Smooth muscle cell (in vitro differentiated cells): ENCODE results near the gene EIF2AK2. TPM values are rescaled to one million over a fixed set of nuclear protein-coding genes. Genes with fewer than 3 reads are reported as not detected.

Experiments used
- DNase-seq: peaks from one replicate; lab custom pipeline; 2025; ENCODE audit not compliant: unreplicated experiment; lab: John Stamatoyannopoulos, UW
- H2AFZ ChIP-seq: fragments of 200-600 bp; sonication (generic); 2 replicates; pipeline ENCODE4 v1.6.0; 2016; ENCODE audit warnings: antibody characterized with exemption, low read depth, mild to moderate bottlenecking
- H3F3A ChIP-seq: fragments of 200-600 bp; sonication (generic); 2 replicates; pipeline ENCODE4 v1.6.0; 2017; ENCODE audit warnings: antibody characterized with exemption, low read depth
- H3K27ac ChIP-seq: fragments of 200-600 bp; sonication (generic); 2 replicates; pipeline ENCODE4 v1.5.1; 2016; ENCODE audit warnings: low read depth, mild to moderate bottlenecking
- H3K27me3 ChIP-seq: fragments of 200-600 bp; sonication (generic); 2 replicates; pipeline ENCODE4 v1.6.1; 2016; ENCODE audit warnings: low read depth, mild to moderate bottlenecking
- H3K36me3 ChIP-seq: fragments of 200-600 bp; sonication (generic); 2 replicates; pipeline ENCODE4 v1.5.1; 2016; ENCODE audit warnings: low read depth
- H3K4me1 ChIP-seq: fragments of 200-600 bp; sonication (generic); 2 replicates; pipeline ENCODE4 v1.5.1; 2016; ENCODE audit warnings: low read depth
- H3K4me2 ChIP-seq: fragments of 200-600 bp; sonication (generic); 2 replicates; pipeline ENCODE4 v1.6.0; 2016; ENCODE audit warnings: mild to moderate bottlenecking
- H3K4me3 ChIP-seq: fragments of 200-600 bp; sonication (generic); 2 replicates; pipeline ENCODE4 v1.5.1; 2016; ENCODE audit warnings: mild to moderate bottlenecking
- H3K79me2 ChIP-seq: fragments of 200-600 bp; sonication (generic); 2 replicates; pipeline ENCODE4 v1.6.0; 2016; ENCODE audit warnings: low read depth, mild to moderate bottlenecking
- H3K9ac ChIP-seq: fragments of 200-600 bp; sonication (generic); 2 replicates; pipeline ENCODE4 v1.6.0; 2016; ENCODE audit warnings: low read depth
- H3K9me3 ChIP-seq: fragments of 200-600 bp; sonication (generic); replicated peaks from 2 replicates; pipeline ENCODE4 v1.5.1; 2016; ENCODE audit warnings: low read depth
- H4K20me1 ChIP-seq: fragments of 200-600 bp; sonication (generic); 2 replicates; pipeline ENCODE4 v1.6.0; 2016; ENCODE audit warnings: low read depth
- WGBS: methylation state at CpG from one replicate; pipeline ENCODE4 v1.1.7; 2016; ENCODE audit warnings: low lambda C conversion rate; 5-methylcytosine and 5-hydroxymethylcytosine counted together
- polyA plus RNA-seq: library from polyadenylated mRNA; unstranded; fragments of >200 nt; fragmentation: Nextera tagmentation; extraction: Ambion mirVana; gene quantifications from 2 replicates; pipeline ENCODE4 v1.2.1, GENCODE V29; 2016
- total RNA-seq: library from RNA; depleted of rRNA; stranded (reverse); fragments of >200 nt; gene quantifications from 2 replicates; pipeline ENCODE4 v1.2.3, GENCODE V29; 2014
- TF ChIP-seq, protein P1 (sequence below): fragments of 200-600 bp; sonication (generic); IDR thresholded peaks from 2 replicates; pipeline ENCODE4 v1.5.1; 2017; ENCODE audit warnings: borderline replicate concordance, mild to moderate bottlenecking, antibody characterized with exemption; ENCODE audit not compliant: insufficient read depth, poor library complexity, severe bottlenecking

EIF2AK2 gene
- total and polyA plus RNA-seq, 2 experiments from 2014 or later: 21.0 to 32.9 TPM

DNA sequence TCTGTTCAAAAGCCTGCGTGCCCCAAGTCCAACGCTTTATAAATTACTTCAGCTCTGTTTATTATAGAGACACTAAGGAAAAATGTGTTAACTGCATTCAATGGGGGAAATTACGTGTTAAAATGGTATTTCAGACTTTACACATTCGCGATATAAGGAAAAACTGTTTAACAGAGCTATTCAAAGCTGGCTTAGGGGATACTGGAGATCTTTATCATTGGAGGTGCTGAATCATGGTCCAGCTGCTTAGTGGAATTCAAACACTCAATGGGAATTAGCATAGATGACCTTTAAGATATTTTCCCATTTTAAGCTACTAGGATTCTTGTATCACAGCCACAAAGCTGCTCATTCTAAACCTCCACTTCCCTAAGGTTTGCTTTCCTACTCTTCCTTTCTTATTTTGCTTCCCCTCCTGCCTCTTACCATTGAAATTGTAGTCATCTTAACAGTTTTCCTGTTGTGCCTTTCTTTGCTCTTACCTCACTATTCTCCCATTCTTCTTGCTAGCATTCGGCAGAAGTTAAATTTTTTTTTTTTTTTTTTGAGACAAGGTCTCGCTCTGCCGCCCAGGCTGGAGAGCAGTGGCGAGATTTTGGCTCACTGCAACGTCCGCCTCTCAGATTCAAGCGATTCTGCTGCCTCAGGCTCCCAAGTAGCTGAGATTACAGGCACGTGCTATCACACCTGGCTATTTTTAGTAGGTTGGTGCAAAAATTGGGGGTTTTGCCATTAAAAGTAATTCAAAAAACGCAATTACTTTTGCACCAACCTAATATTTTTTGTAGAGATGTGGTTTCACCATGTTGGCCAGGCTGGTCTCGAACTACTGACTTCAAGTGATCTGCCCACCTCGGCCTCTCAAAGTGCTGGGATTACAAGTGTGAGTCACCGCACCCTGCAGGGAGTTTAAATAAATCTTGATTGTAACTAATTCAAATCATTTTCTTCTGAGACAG is 25.2 kb upstream of the EIF2AK2 start:
- Histone ChIP-seq H3F3A (no peaks in the 10 kb centered on the region), H3K4me3 (no peak overlapping the region), H3K9ac (no peak overlapping the region), H3K4me1 (peaks cover 5% of the 10 kb centered on the region), H3K27me3 (no peaks in the 10 kb centered on the region), H3K79me2 (no peaks in the 10 kb centered on the region), H2AFZ (peak overlapping the region; percentile 9), H3K4me2 (peak overlapping the region; percentile 62), H3K36me3 (no peaks in the 10 kb centered on the region), H4K20me1 (no peaks in the 10 kb centered on the region), H3K27ac (peak overlapping the region; percentile 13), H3K9me3 (no peaks in the 10 kb centered on the region)
- 24% methylated on average over 17 of the region's 17 CpGs for WGBS
- TF ChIP-seq, protein P1, sequence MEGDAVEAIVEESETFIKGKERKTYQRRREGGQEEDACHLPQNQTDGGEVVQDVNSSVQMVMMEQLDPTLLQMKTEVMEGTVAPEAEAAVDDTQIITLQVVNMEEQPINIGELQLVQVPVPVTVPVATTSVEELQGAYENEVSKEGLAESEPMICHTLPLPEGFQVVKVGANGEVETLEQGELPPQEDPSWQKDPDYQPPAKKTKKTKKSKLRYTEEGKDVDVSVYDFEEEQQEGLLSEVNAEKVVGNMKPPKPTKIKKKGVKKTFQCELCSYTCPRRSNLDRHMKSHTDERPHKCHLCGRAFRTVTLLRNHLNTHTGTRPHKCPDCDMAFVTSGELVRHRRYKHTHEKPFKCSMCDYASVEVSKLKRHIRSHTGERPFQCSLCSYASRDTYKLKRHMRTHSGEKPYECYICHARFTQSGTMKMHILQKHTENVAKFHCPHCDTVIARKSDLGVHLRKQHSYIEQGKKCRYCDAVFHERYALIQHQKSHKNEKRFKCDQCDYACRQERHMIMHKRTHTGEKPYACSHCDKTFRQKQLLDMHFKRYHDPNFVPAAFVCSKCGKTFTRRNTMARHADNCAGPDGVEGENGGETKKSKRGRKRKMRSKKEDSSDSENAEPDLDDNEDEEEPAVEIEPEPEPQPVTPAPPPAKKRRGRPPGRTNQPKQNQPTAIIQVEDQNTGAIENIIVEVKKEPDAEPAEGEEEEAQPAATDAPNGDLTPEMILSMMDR: no peak
- no peak for DNase-seq

DNA sequence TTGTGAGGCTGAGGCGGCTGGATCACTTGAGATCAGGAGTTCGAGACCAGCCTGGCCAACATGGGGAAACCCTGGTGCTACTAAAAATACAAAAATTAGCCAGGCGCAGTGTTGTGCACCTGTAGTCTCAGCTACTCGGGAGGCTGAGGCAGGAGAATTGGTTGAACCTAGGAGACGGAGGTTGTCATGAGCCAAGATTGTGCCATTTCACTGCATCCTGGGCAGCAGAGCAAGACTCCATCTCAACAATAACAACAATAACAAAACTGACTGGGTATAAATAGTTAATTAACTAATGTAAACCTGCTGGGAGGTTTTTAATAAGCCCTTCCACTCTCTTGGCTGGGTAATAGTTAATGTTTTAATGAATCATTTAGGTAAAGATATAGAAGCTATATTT is 23.9 kb upstream of the EIF2AK2 start:
- no peak overlapping the region for H3K9ac ChIP-seq
- no peak overlapping the region for H3K4me3 ChIP-seq
- peak overlapping the region; percentile 11 for H3K27ac ChIP-seq
- no peaks in the 10 kb centered on the region for H3K79me2 ChIP-seq
- H3K27me3 ChIP-seq: no peaks in the 10 kb centered on the region
- H3F3A ChIP-seq: no peaks in the 10 kb centered on the region
- H2AFZ ChIP-seq: no peak overlapping the region
- peaks cover 5% of the 10 kb centered on the region for H3K4me1 ChIP-seq
- no peak overlapping the region for H3K4me2 ChIP-seq
- DNase-seq: no peak
- no peaks in the 10 kb centered on the region for H3K36me3 ChIP-seq
- no peaks in the 10 kb centered on the region for H4K20me1 ChIP-seq
- H3K9me3 ChIP-seq: no peaks in the 10 kb centered on the region
- 95% methylated on average over 5 of the region's 5 CpGs for WGBS
- TF ChIP-seq, protein P1: no peak

- no peaks in the 10 kb centered on the region for H3K79me2 ChIP-seq
- TF ChIP-seq, protein P1: no peak
- peaks cover 5% of the 10 kb centered on the region for H3K4me1 ChIP-seq
- DNase-seq: no peak
- H2AFZ ChIP-seq: peak overlapping the region; percentile 49
- H3F3A ChIP-seq: no peaks in the 10 kb centered on the region
- no peak overlapping the region for H3K4me3 ChIP-seq
- H3K27me3 ChIP-seq: no peaks in the 10 kb centered on the region
- H3K36me3 ChIP-seq: no peaks in the 10 kb centered on the region
- H3K27ac ChIP-seq: peak overlapping the region; percentile 11
- no peaks in the 10 kb centered on the region for H3K9me3 ChIP-seq
- no peaks in the 10 kb centered on the region for H4K20me1 ChIP-seq
- no peak overlapping the region for H3K9ac ChIP-seq
- peak overlapping the region; percentile 30 for H3K4me2 ChIP-seq
- 33% methylated on average over 4 of the region's 4 CpGs for WGBS
Measured at GRCh38 chr2:37180006-37180639, 23.3 kb upstream of the EIF2AK2 start.
